PC-9 (cell line): ENCODE data around the gene NPY2R. TPM values are rescaled to one million over a fixed set of nuclear protein-coding genes. Genes with fewer than 3 reads are reported as not detected.

Experiments used
- BruUV-seq: library from RNA; stranded (reverse); fragments of 400-500 nt; replicated peaks from 2 replicates; lab custom pipeline; 2021; lab: Mats Ljungman, UMichigan
- CTCF ChIA-PET: fragments of 300-600 bp; sonication (Branson Sonifier 250); formaldehyde crosslinking; loops from one replicate; lab custom pipeline; 2022; ENCODE audit warnings: antibody characterized with exemption; lab: Charles Lee
- POLR2A ChIA-PET: fragments of 300-600 bp; sonication (Branson Sonifier 250); formaldehyde crosslinking; loops from one replicate; lab custom pipeline; 2022; ENCODE audit warnings: antibody characterized with exemption; ENCODE audit not compliant: unreplicated experiment; lab: Charles Lee
- DNase-seq, 2 experiments: peaks; one replicate each; pipeline versions ENCODE4 v3.0.0 to v3.0.0-alpha.2; 2015 to 2022; ENCODE audit warnings: mixed read lengths in 1 of 2
- H2AFZ ChIP-seq: fragments of 200-600 bp; sonication (generic); 2 replicates; pipeline ENCODE4 v1.8.1; 2017; ENCODE audit warnings: antibody characterized with exemption
- H3F3A ChIP-seq: fragments of 200-600 bp; sonication (generic); 2 replicates; pipeline ENCODE4 v1.8.1; 2017; ENCODE audit warnings: antibody characterized with exemption, mild to moderate bottlenecking, low read depth; ENCODE audit not compliant: insufficient read depth
- H3K27ac ChIP-seq: fragments of 200-600 bp; sonication (generic); 2 replicates; pipeline ENCODE4 v1.6.1; 2016; ENCODE audit warnings: mixed run types
- H3K27me3 ChIP-seq: fragments of 200-600 bp; sonication (generic); 2 replicates; pipeline ENCODE4 v1.6.1; 2016; ENCODE audit warnings: low read depth, mixed run types; ENCODE audit not compliant: insufficient read depth
- H3K36me3 ChIP-seq: fragments of 200-600 bp; sonication (generic); 2 replicates; pipeline ENCODE4 v1.6.1; 2016; ENCODE audit warnings: low read depth, mixed run types
- H3K4me1 ChIP-seq: fragments of 200-600 bp; sonication (generic); replicated peaks from 2 replicates; pipeline ENCODE4 v1.6.1; 2016; ENCODE audit warnings: mixed run types; ENCODE audit not compliant: insufficient read depth
- H3K4me2 ChIP-seq: fragments of 200-600 bp; sonication (generic); 2 replicates; pipeline ENCODE4 v1.6.1; 2017; ENCODE audit warnings: mixed run types
- H3K4me3 ChIP-seq: fragments of 200-600 bp; sonication (generic); 2 replicates; pipeline ENCODE4 v1.6.1; 2016; ENCODE audit warnings: mixed run types
- H3K79me2 ChIP-seq: fragments of 200-600 bp; sonication (generic); 2 replicates; pipeline ENCODE4 v1.6.1; 2017; ENCODE audit warnings: low read depth, mixed run types
- H3K9me2 ChIP-seq: fragments of 200-600 bp; sonication (generic); 2 replicates; pipeline ENCODE4 v1.8.1; 2017; ENCODE audit warnings: mild to moderate bottlenecking; ENCODE audit not compliant: insufficient read depth
- H3K9me3 ChIP-seq: fragments of 200-600 bp; sonication (generic); 2 replicates; pipeline ENCODE4 v1.8.1; 2016; ENCODE audit warnings: low read depth; ENCODE audit not compliant: insufficient read depth
- H4K20me1 ChIP-seq: fragments of 200-600 bp; sonication (generic); 2 replicates; pipeline ENCODE4 v1.8.1; 2017; ENCODE audit not compliant: insufficient read depth
- EZH2 ChIP-seq: fragments of 200-600 bp; sonication (generic); IDR thresholded peaks from 2 replicates; pipeline ENCODE4 v1.8.0; 2017; ENCODE audit warnings: antibody characterized with exemption, low read depth
- intact Hi-C: fragments of 100-400 bp; cut with micrococcal nuclease; formaldehyde crosslinking; loops from one replicate; pipeline ENCODE4 v1.10.0; 2022; ENCODE audit not compliant: unreplicated experiment
- total RNA-seq: library from RNA; stranded (reverse); gene quantifications from 2 replicates; pipeline ENCODE4 v1.2.3, GENCODE V29; 2021
- TF ChIP-seq, protein P1 (sequence below): fragments of 200-600 bp; sonication (generic); conservative IDR thresholded peaks from 2 replicates; pipeline ENCODE4 v1.6.1; 2017; ENCODE audit warnings: mixed run types, antibody characterized with exemption, mild to moderate bottlenecking, moderate library complexity

NPY2R gene
- total RNA-seq, 1 experiment from 2014 or later: not detected

- BruUV-seq: no TSS peak
- Histone ChIP-seq H4K20me1 (no peaks in the 10 kb centered on the region), H3F3A (no peaks in the 10 kb centered on the region), H3K9me2 (no peaks in the 10 kb centered on the region), H3K4me1 (no peaks in the 10 kb centered on the region), H3K4me3 (no peak overlapping the region), H3K27ac (no peak overlapping the region), H3K36me3 (no peaks in the 10 kb centered on the region), H3K79me2 (no peaks in the 10 kb centered on the region), H3K4me2 (no peak overlapping the region), H3K9me3 (no peaks in the 10 kb centered on the region), H2AFZ (no peak overlapping the region), H3K27me3 (no peaks in the 10 kb centered on the region)
- no peak for TF ChIP-seq EZH2
- TF ChIP-seq, protein P1, sequence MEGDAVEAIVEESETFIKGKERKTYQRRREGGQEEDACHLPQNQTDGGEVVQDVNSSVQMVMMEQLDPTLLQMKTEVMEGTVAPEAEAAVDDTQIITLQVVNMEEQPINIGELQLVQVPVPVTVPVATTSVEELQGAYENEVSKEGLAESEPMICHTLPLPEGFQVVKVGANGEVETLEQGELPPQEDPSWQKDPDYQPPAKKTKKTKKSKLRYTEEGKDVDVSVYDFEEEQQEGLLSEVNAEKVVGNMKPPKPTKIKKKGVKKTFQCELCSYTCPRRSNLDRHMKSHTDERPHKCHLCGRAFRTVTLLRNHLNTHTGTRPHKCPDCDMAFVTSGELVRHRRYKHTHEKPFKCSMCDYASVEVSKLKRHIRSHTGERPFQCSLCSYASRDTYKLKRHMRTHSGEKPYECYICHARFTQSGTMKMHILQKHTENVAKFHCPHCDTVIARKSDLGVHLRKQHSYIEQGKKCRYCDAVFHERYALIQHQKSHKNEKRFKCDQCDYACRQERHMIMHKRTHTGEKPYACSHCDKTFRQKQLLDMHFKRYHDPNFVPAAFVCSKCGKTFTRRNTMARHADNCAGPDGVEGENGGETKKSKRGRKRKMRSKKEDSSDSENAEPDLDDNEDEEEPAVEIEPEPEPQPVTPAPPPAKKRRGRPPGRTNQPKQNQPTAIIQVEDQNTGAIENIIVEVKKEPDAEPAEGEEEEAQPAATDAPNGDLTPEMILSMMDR: no peak
- ChIA-PET CTCF (no interaction called here), POLR2A (no interaction called here)
- DNase-seq: no peak
- intact Hi-C loops: no loop called here
Observed at GRCh38 chr4:155241664-155242063, 33.2 kb downstream of the NPY2R start.

DNA sequence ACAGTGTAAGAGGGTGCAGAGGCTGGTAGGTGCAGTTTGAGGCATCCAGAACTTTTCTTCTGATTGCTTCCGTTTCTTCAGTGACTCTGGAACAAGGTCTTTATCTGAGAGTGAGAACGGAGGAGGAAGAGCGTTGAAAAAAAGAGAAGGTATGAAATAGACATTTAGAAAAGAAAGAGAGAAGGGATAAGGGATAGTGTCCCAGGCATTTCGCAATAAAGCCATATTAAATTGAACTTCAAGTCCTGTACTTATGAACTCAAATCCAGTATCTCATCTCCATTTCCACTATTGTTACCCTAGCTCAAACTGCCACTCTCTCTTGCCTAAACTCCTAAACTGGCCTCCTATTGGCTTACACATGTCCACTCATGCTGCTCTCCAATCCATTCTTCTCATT lies 36.7 kb downstream of the NPY2R start:
- intact Hi-C loops: no loop called here
- POLR2A ChIA-PET: no interaction called here

GRCh38 chr4:155248002-155248896 lies 39.8 kb downstream of the NPY2R start:
- H3F3A ChIP-seq: no peaks in the 10 kb centered on the region
- POLR2A ChIA-PET: no interaction called here
- H3K9me2 ChIP-seq: no peaks in the 10 kb centered on the region
- no peaks in the 10 kb centered on the region for H3K9me3 ChIP-seq
- TF ChIP-seq, protein P1: no peak
- TF ChIP-seq EZH2: no peak
- no peak overlapping the region for H3K27ac ChIP-seq
- no peak overlapping the region for H2AFZ ChIP-seq
- no TSS peak for BruUV-seq
- intact Hi-C loops: no loop called here
- CTCF ChIA-PET: no interaction called here
- H3K79me2 ChIP-seq: no peaks in the 10 kb centered on the region
- no peak overlapping the region for H3K4me3 ChIP-seq
- no peaks in the 10 kb centered on the region for H3K27me3 ChIP-seq
- H3K4me2 ChIP-seq: no peak overlapping the region
- H4K20me1 ChIP-seq: no peaks in the 10 kb centered on the region
- H3K36me3 ChIP-seq: no peaks in the 10 kb centered on the region
- DNase-seq: no peak
- no peaks in the 10 kb centered on the region for H3K4me1 ChIP-seq

More for the DNA sequence above, 36.7 kb downstream of the NPY2R start:
- no peak overlapping the region for H3K27ac ChIP-seq
- H3K4me1 ChIP-seq: no peaks in the 10 kb centered on the region
- CTCF ChIA-PET: no interaction called here
- H4K20me1 ChIP-seq: no peaks in the 10 kb centered on the region
- no peak overlapping the region for H3K4me2 ChIP-seq
- H3K36me3 ChIP-seq: no peaks in the 10 kb centered on the region
- TF ChIP-seq, protein P1: no peak
- no peak for TF ChIP-seq EZH2
- H3K27me3 ChIP-seq: no peaks in the 10 kb centered on the region
- no peaks in the 10 kb centered on the region for H3K79me2 ChIP-seq
- H3K4me3 ChIP-seq: no peak overlapping the region
- H2AFZ ChIP-seq: no peak overlapping the region
- H3K9me2 ChIP-seq: no peaks in the 10 kb centered on the region
- no TSS peak for BruUV-seq
- DNase-seq: no peak
- H3F3A ChIP-seq: no peaks in the 10 kb centered on the region
- H3K9me3 ChIP-seq: no peaks in the 10 kb centered on the region
